ENCODE data around the gene CCRL2. TPM values are rescaled to one million over a fixed set of nuclear protein-coding genes. Genes with fewer than 3 reads are reported as not detected.
A peak's percentile ranks its signal among the peaks of the same experiment; 100 is the strongest.
"Not testable (repeated sequence)": the region's sequence is repeated elsewhere in the genome, so short reads cannot be mapped to it uniquely, and the experiment has no call there.

CCRL2 gene
- total RNA-seq, 1 donor from 2014 or later, result 23.5 TPM

DNA sequence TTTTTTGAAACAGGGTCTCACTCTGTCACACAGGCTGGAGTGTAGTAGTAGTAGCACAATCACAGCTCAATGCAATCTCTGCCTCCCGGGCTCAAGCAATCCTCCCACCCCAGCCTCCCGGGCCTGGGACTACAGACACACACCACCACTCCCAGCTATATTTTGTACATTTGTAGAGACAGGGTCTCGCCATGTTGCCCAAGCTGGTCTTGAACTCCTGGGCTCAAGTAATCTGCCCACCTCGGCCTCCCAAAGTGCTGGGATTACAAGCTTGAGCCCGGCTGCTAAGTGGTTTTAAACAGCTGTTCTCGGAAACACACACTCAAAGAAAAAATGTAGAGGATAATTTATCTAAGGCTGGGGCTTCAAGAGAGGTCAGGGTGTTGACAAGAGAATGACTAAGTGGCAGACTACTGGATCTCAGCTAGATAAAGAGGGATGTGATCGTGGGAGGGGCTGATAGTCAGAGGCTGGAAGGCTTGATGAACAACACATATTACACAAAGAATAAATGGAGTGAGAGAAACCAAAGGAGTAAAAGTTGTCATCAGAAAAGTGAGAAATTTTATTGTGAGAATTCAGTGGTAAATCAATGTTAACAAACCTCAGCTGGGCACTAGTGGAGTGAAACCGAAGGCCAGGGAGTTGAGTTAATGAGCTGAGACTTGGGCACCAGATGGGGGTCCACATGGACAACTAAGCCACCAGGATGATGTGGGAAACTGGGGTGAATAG lies 6.9 kb upstream of the CCRL2 start:
- DNase-seq (no peak), ATAC-seq (peak; percentile 59 to 72)
- Histone ChIP-seq H3K4me3 (no peak overlapping the region), H3K27me3 (ENCODE audit: low read depth) (no peaks in the 10 kb centered on the region), H3K9me3 (no peaks in the 10 kb centered on the region), H3K36me3 (no peaks in the 10 kb centered on the region), H3K27ac (no peak overlapping the region), H3K4me1 (peaks cover 55% of the 10 kb centered on the region)
- intact Hi-C loops (cut with DNase I), result no loop called here
- TF ChIP-seq, protein P1, sequence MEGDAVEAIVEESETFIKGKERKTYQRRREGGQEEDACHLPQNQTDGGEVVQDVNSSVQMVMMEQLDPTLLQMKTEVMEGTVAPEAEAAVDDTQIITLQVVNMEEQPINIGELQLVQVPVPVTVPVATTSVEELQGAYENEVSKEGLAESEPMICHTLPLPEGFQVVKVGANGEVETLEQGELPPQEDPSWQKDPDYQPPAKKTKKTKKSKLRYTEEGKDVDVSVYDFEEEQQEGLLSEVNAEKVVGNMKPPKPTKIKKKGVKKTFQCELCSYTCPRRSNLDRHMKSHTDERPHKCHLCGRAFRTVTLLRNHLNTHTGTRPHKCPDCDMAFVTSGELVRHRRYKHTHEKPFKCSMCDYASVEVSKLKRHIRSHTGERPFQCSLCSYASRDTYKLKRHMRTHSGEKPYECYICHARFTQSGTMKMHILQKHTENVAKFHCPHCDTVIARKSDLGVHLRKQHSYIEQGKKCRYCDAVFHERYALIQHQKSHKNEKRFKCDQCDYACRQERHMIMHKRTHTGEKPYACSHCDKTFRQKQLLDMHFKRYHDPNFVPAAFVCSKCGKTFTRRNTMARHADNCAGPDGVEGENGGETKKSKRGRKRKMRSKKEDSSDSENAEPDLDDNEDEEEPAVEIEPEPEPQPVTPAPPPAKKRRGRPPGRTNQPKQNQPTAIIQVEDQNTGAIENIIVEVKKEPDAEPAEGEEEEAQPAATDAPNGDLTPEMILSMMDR (IDR thresholded peaks at IDR 0.05), result no peak

DNA sequence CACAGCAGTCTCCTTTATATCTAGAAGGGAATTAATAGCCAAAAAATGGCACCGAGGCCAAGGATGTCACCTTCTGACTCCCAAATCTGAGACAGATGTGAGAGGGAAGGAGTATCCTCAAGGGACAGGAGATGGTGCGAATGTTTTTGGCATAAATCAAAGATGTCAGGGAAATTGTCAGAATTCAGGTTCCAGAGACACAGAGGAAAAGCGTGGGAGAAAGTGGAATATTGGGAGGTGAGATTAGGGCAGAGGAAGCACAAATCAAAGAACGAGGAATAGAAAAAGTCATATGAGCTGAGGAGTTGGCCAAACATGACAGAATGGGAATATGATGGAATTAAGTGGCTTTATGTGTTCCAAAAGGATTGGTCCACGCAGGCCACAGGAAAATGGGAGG lies 6.2 kb upstream of the CCRL2 start:
- no peaks in the 10 kb centered on the region for H3K27me3 ChIP-seq (ENCODE audit: low read depth)
- H3K4me1 ChIP-seq, result peaks cover 55% of the 10 kb centered on the region
- DNase-seq (no peak), ATAC-seq (no peak)
- no peaks in the 10 kb centered on the region for H3K36me3 ChIP-seq
- no peak overlapping the region for H3K27ac ChIP-seq
- no peak overlapping the region for H3K4me3 ChIP-seq
- intact Hi-C loops (cut with DNase I), result no loop called here
- TF ChIP-seq, protein P1 (IDR thresholded peaks at IDR 0.05), result no peak
- no peaks in the 10 kb centered on the region for H3K9me3 ChIP-seq

DNA sequence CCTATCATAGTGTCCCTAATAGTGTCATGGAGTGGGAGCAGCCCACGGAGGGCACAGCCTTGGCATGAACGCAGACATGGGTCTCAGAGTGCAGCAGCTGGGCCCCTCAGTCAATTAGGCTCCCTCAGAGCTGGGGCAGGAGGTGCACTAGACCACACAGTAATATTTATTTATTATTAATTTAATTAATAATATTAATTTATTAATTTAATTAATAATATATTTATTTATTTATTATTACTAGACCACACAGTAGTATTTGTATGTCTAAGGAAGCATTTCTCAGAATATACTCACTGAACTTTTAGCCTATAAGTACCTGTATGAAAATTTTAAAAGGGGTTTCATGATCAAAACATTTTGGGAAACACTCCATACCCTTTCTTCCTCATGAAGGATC lies 5.5 kb upstream of the CCRL2 start:
- intact Hi-C loops (cut with DNase I), result no loop called here
- H3K4me1 ChIP-seq, result peaks cover 55% of the 10 kb centered on the region
- TF ChIP-seq, protein P1 (IDR thresholded peaks at IDR 0.05), result no peak
- no peaks in the 10 kb centered on the region for H3K27me3 ChIP-seq (ENCODE audit: low read depth)
- H3K9me3 ChIP-seq, result no peaks in the 10 kb centered on the region
- H3K27ac ChIP-seq, result no peak overlapping the region
- ATAC-seq, result no peak
- H3K4me3 ChIP-seq, result no peak overlapping the region
- no peaks in the 10 kb centered on the region for H3K36me3 ChIP-seq
- no peak for DNase-seq

DNA sequence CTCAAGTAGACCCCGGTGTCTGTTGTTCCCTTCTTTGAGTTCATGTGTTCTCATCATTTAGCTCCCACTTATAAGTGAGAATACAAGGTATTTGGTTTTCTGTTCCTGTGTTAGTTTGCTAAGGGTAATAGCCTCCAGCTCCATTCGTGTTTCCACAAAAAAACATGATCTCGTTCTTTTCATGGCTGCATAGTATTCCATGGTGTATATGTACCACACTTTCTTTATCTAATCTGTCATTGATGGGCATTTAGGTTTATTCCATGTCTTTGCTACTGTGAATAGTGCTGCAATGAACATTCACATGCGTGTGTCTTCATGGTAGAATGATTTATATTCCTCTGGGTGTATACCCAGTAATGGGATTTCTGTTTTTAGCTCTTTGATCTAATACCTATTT lies 4.2 kb upstream of the CCRL2 start:
- ATAC-seq; H3K9me3 ChIP-seq; intact Hi-C loops (cut with DNase I); H3K27ac ChIP-seq; DNase-seq; H3K36me3 ChIP-seq; H3K27me3 ChIP-seq (ENCODE audit: low read depth); H3K4me3 ChIP-seq: not testable (repeated sequence)
- peaks cover 59% of the 10 kb centered on the region for H3K4me1 ChIP-seq

DNA sequence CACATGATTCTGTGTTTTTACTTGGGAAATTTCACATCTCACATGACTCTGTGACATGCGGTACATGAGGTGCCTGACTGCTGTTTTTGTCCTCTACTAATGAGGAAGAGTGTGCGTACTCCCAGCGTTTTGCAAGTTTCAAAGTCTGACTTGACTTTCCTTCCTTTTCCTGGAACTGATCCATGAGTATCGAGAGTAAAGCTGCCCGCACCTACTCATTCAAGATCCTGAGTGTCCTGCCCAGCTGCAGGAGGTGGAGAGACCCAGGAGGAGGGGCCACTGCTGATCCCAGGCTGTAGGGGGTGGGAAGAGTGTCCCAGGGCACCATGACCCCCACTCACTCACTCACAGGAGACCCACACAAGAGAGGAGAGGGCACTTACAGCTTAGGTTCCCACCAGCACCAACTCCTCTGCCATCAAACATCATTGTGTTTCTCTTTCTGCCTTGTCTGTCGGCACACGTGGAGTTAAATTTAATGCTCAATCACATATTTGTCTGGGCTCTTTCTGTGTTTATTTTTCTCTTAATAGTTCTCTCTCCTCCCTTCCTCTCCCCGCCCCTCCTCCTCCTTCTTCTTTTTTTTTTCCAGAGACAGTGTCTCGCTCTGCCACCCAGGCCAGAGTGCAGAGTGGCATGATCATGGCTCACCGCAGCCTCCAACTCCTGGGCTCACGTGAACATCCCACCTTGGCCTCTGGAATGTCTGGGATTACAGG lies 1.6 kb upstream of the CCRL2 start:
- ATAC-seq, result peak; percentile 80 to 82
- peak; percentile 69 for DNase-seq
- Histone ChIP-seq H3K27ac (peak overlapping the region; percentile 85), H3K36me3 (no peaks in the 10 kb centered on the region), H3K4me1 (peaks cover 60% of the 10 kb centered on the region), H3K9me3 (no peaks in the 10 kb centered on the region), H3K27me3 (ENCODE audit: low read depth) (no peaks in the 10 kb centered on the region), H3K4me3 (peak overlapping the region; percentile 49)
- intact Hi-C loops (cut with DNase I), result no loop called here
- TF ChIP-seq, protein P1 (IDR thresholded peaks at IDR 0.05), result no peak

DNA sequence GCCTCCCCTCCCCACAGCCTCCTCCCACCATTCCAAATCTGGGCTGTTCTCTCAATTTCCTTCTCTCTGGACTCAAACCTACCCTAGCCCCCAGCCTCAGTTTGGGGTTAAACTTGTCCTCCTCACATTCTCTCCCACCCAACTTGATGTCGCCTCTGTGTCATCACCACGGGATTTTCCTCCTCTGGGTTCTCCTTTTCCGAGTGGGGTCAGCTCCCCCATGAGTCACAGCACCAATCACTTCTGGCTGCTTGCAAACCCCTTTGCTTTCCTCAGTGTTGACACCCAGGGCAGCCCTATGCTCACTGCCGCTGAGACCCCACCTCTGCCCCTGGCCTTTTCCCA lies 644 bp upstream of the CCRL2 start:
- DNase-seq (peak; percentile 61), ATAC-seq (peak; percentile 58 to 59)
- Histone ChIP-seq H3K27ac (peak overlapping the region; percentile 85), H3K4me1 (peaks cover 65% of the 10 kb centered on the region), H3K27me3 (ENCODE audit: low read depth) (no peaks in the 10 kb centered on the region), H3K9me3 (no peaks in the 10 kb centered on the region), H3K4me3 (peak overlapping the region; percentile 49), H3K36me3 (no peaks in the 10 kb centered on the region)
- TF ChIP-seq, protein P1 (IDR thresholded peaks at IDR 0.05), result no peak
- intact Hi-C loops (cut with DNase I), result no loop called here

Data from lower lobe of right lung (tissue), 2 donors.